Sigmoid colon (tissue), 7 donors: ENCODE measurements around the gene DDR1. TPM values are rescaled to one million over a fixed set of nuclear protein-coding genes. Genes with fewer than 3 reads are reported as not detected.
"Not testable (repeated sequence)": the region's sequence is repeated elsewhere in the genome, so short reads cannot be mapped to it uniquely, and the experiment has no call there.

ENCODE experiments used
- DNase-seq: peaks from one replicate; pipeline ENCODE4 v3.0.0-alpha.2; 2019
- H3K27ac ChIP-seq, 4 donors: fragments of 200-600 bp; sonication (generic); one replicate each; pipeline ENCODE4 v1.5.1; 2016 to 2019; ENCODE audit warnings: mild to moderate bottlenecking in 1 of 4
- H3K27me3 ChIP-seq, 3 donors: fragments of 200-600 bp; sonication (generic); one replicate each; pipeline ENCODE4 v1.5.1; 2019; ENCODE audit warnings: mild to moderate bottlenecking in 1 of 3
- H3K36me3 ChIP-seq, 4 donors: fragments of 200-600 bp; sonication (generic); one replicate each; pipeline ENCODE4 v1.5.1; 2016 to 2019
- H3K4me1 ChIP-seq, 4 donors: fragments of 200-600 bp; sonication (generic); one replicate each; pipeline ENCODE4 v1.5.1; 2017 to 2019
- H3K4me3 ChIP-seq, 4 donors: fragments of 200-600 bp; sonication (generic); one replicate each; pipeline ENCODE4 v1.5.1; 2017 to 2019; ENCODE audit warnings: mild to moderate bottlenecking in 2 of 4, moderate library complexity in 1 of 4
- H3K9me3 ChIP-seq, 4 donors: fragments of 200-600 bp in 3 of 4; sonication (generic) in 3 of 4; one replicate each; pipeline versions ENCODE4 v1.5.1 to v1.6.1; 2013 to 2019
- EP300 ChIP-seq, 4 donors: sonication (generic); formaldehyde crosslinking; IDR thresholded peaks; one replicate each; pipeline ENCODE4 v1.6.1; 2017; ENCODE audit warnings: antibody characterized with exemption in 4 of 4
- POLR2A ChIP-seq, 2 donors: fragments of 450-650 bp; IDR thresholded peaks; one replicate each; pipeline ENCODE4 v1.6.1; 2016; ENCODE audit warnings: antibody characterized with exemption in 2 of 2, mild to moderate bottlenecking in 2 of 2, moderate library complexity in 2 of 2
- POLR2AphosphoS5 ChIP-seq, 4 donors: sonication (generic); formaldehyde crosslinking; IDR thresholded peaks; one replicate each; pipeline ENCODE4 v1.6.1; 2017; ENCODE audit warnings: antibody characterized with exemption in 4 of 4
- WGBS, 2 donors: extraction: QIAGEN DNeasy Blood & Tissue Kit; methylation state at CpG; one replicate each; pipeline ENCODE4 v1.1.7; 2013; 5-methylcytosine and 5-hydroxymethylcytosine counted together
- intact Hi-C: fragments of 100-400 bp; cut with DNase I; formaldehyde crosslinking; loops from one replicate; pipeline ENCODE4 v1.15.1; 2023
- polyA plus RNA-seq, 3 donors: library from polyadenylated mRNA; stranded (reverse); fragments of 200-250 nt; gene quantifications; one replicate each; pipeline ENCODE4 v1.2.3, GENCODE V29; 2013
- total RNA-seq, 4 donors: library from RNA; depleted of rRNA; stranded (reverse); fragments of >200 nt; gene quantifications; one replicate each; pipeline ENCODE4 v1.1.0, GENCODE V29; 2016
- TF ChIP-seq, protein P1 (sequence below), 4 experiments: fragments of 450-650 bp in 3 of 4; fragments of 200-600 bp in 1 of 4; IDR thresholded peaks; one replicate each; pipeline ENCODE4 v1.5.1; 2016 to 2019; ENCODE audit warnings: antibody characterized with exemption in 4 of 4, mild to moderate bottlenecking in 3 of 4, moderate library complexity in 2 of 4
- donor health status: healthy with polysubstance abuse.
- donor health status: Bipolar disorder and iron deficiency.
- donor health status: healthy.

The DDR1 gene
- total and polyA plus RNA-seq, 7 donors, result 7.9 to 110 (median 25.2) TPM

DNA sequence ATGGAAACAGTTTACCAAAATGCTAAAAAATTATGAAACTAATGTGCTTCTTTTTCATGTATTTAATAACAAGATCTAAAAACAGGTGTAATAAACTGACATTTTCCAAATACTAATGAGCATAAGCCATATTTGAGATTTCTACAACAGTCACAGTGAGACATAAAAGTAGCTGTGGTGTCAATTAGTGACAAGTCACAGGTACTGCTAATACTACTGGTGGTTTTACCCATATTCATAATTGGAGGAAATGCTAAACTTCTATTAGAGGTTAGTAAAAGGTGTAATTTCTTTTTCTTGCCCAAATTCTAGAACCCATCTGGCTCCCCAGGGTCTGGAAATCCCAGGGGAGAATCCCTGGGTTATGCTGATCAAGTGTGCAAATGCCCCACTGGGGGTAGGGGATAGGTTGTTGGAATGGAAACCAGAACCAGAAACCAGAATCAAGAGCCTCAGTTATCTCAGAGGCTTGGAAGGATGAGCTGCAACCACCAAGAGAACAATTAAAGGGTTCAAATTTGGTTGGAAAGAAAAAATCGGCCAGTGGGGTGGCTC lies 16.6 kb downstream of the DDR1 start:
- no peak for DNase-seq
- TF ChIP-seq POLR2AphosphoS5 (IDR thresholded peaks at IDR 0.05) (no peak), POLR2A (IDR thresholded peaks at IDR 0.05) (no peak), EP300 (IDR thresholded peaks at IDR 0.05) (no peak)
- TF ChIP-seq, protein P1, sequence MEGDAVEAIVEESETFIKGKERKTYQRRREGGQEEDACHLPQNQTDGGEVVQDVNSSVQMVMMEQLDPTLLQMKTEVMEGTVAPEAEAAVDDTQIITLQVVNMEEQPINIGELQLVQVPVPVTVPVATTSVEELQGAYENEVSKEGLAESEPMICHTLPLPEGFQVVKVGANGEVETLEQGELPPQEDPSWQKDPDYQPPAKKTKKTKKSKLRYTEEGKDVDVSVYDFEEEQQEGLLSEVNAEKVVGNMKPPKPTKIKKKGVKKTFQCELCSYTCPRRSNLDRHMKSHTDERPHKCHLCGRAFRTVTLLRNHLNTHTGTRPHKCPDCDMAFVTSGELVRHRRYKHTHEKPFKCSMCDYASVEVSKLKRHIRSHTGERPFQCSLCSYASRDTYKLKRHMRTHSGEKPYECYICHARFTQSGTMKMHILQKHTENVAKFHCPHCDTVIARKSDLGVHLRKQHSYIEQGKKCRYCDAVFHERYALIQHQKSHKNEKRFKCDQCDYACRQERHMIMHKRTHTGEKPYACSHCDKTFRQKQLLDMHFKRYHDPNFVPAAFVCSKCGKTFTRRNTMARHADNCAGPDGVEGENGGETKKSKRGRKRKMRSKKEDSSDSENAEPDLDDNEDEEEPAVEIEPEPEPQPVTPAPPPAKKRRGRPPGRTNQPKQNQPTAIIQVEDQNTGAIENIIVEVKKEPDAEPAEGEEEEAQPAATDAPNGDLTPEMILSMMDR (IDR thresholded peaks at IDR 0.05), result no peak
- 79 to 81% methylated on average over 1 of the region's 1 CpG for WGBS, 2 donors

DNA sequence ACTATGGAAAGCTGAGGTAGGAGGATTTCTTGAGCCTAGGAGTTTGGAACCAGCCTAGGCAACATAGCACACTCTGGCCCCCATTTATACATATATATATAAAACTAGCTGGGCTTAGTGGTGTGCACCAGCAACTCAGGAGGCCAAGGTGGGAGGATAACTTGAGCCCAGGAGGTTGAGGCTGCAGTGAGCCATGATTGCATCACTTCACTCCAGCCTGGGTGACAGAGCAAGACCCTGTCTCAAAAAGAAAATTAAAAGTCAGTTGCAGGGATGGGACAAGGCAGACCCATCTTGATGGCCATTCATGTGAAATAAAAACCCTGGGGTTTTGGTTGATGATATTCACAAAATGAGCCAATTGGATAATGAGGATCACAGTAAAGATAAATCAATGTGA lies 17.1 kb downstream of the DDR1 start:
- Histone ChIP-seq H3K36me3 (peaks cover 19 to 36% (median 24%) of the 10 kb centered on the region in 4 donors), H3K27me3 (no peaks in the 10 kb centered on the region), H3K4me3 (no peak overlapping the region), H3K27ac (no peak overlapping the region), H3K4me1 (no peaks in the 10 kb centered on the region), H3K9me3 (no peaks in the 10 kb centered on the region)
- intact Hi-C loops, result no loop called here
- no peak for DNase-seq
- TF ChIP-seq POLR2AphosphoS5 (IDR thresholded peaks at IDR 0.05), result no peak

More for the DNA sequence above, 16.6 kb downstream of the DDR1 start:
- Histone ChIP-seq H3K36me3 (peaks cover 19 to 40% (median 26%) of the 10 kb centered on the region in 4 donors), H3K4me3 (no peak overlapping the region), H3K27ac (no peak overlapping the region), H3K9me3 (no peaks in the 10 kb centered on the region), H3K4me1 (no peaks in the 10 kb centered on the region), H3K27me3 (no peaks in the 10 kb centered on the region)
- intact Hi-C loops, result no loop called here

DNA sequence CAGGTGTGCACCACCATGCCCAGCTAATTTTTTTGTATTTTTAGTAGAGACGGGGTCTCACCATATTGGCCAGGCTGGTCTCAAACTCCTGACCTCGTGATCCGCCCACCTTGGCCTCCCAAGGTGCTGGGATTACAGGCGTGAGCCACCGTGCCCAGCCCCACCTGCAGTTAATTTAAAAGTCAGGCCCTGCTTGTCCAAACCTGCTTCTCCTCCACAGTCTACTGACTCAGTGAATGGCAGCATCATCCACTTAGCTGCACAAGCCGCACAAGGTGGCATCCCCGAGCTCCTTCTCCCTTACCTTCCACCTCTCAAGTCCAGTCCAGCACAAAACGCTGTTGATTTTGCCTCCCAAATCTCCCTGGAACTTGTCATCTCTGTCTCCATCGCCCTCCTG lies 17.9 kb downstream of the DDR1 start:
- peaks cover 17 to 28% (median 20%) of the 10 kb centered on the region in 4 donors for H3K36me3 ChIP-seq
- 72 to 85% methylated on average over 9 of the region's 9 CpGs for WGBS, 2 donors
- H3K27ac ChIP-seq, H3K9me3 ChIP-seq, H3K4me3 ChIP-seq, intact Hi-C loops, H3K4me1 ChIP-seq, DNase-seq, H3K27me3 ChIP-seq: not testable (repeated sequence)

DNA sequence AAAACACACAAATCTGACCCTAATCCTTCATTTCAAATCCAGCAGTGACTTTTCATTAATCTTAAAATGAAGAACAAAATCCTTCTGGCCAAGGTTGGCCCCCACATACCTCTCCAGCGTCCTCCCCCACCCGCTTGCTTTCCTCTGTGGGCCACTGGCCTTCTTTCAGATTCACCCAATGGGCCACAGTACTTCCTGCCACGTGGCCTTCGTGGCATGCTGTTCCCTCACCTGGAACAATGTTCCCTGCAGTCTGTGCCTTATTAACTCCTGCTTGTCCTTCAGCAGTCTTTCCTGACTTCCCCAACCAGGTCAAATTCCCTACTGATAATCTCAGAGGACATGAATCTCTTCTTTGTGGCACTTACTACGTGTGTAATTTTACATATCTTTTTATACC lies 18.4 kb downstream of the DDR1 start:
- peaks cover 12 to 23% (median 16%) of the 10 kb centered on the region in 4 donors for H3K36me3 ChIP-seq
- TF ChIP-seq POLR2AphosphoS5 (IDR thresholded peaks at IDR 0.05) (no peak), POLR2A (IDR thresholded peaks at IDR 0.05) (no peak), EP300 (IDR thresholded peaks at IDR 0.05) (no peak)
- TF ChIP-seq, protein P1 (IDR thresholded peaks at IDR 0.05), result no peak
- no peaks in the 10 kb centered on the region for H3K27me3 ChIP-seq
- H3K4me1 ChIP-seq, result peaks cover 0 to 4% (median 2%) of the 10 kb centered on the region in 4 donors
- WGBS, 2 donors, result 30 to 40% methylated on average over 5 of the region's 5 CpGs
- H3K9me3 ChIP-seq, result no peaks in the 10 kb centered on the region
- no peak for DNase-seq
- intact Hi-C loops, result no loop called here
- no peak overlapping the region for H3K4me3 ChIP-seq
- H3K27ac ChIP-seq, result no peak overlapping the region

DNA sequence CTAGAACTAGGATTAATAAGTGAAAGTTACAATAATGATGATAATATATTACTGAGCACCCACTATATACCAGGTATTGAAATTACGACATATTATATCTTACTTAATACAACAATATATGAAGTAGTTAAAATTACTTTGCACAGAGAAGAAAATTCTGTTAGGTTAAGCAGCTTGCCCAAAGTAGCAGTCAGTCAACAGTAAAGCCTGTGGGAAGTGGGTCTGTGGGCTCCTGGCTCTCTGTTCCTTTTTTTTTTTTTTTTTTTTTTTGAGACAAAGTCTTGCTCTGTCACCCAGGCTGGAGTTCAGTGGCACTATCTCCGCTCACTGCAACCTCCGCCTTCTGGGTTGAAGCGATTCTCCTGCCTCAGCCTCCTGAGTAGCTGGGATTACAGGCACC lies 18.9 kb downstream of the DDR1 start:
- 84 to 91% methylated on average over 4 of the region's 4 CpGs for WGBS, 2 donors
- DNase-seq, result no peak
- H3K4me1 ChIP-seq, result peaks cover 0 to 4% (median 2%) of the 10 kb centered on the region in 4 donors
- H3K36me3 ChIP-seq, result peaks cover 6 to 18% (median 13%) of the 10 kb centered on the region in 4 donors
- H3K27ac ChIP-seq, result no peak overlapping the region
- intact Hi-C loops, result no loop called here
- H3K27me3 ChIP-seq, result no peaks in the 10 kb centered on the region
- TF ChIP-seq POLR2AphosphoS5 (IDR thresholded peaks at IDR 0.05) (no peak), EP300 (IDR thresholded peaks at IDR 0.05) (no peak), POLR2A (IDR thresholded peaks at IDR 0.05) (no peak)
- TF ChIP-seq, protein P1 (IDR thresholded peaks at IDR 0.05), result no peak
- H3K9me3 ChIP-seq, result no peaks in the 10 kb centered on the region
- H3K4me3 ChIP-seq, result no peak overlapping the region

DNA sequence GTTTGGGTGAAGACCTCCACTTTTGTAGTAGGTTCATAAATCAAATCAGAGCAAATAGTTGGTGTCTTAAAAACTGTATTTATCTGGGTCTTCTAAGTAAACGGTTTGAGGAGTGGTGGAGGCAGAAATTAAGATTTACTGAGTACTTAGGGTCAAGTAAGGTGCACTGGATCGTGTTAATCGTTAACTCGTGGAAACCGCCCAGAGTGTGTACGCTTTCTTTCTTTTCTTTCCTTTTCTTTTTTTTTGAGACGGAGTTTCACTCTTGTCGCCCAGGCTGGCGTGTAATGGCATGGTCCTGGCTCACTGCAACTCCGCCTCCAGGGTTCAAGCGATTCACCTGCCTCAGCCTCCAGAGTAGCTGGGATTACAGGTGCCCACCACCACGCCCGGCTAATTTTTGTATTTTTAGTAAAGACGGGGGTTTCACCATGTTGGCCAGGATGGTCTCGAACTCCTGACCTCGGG lies 23.0 kb downstream of the DDR1 start:
- H3K27me3 ChIP-seq, DNase-seq, intact Hi-C loops, H3K9me3 ChIP-seq: not testable (repeated sequence)
- 12 to 48% methylated on average over 16 of the region's 16 CpGs for WGBS, 2 donors
- Histone ChIP-seq H3K4me3 (peak overlapping the region; percentile 30 to 85 (median 80)), H3K36me3 (peaks cover 7 to 31% (median 14%) of the 10 kb centered on the region in 4 donors), H3K27ac (peak overlapping the region in 3 of 4 donors; percentile 52 to 63 (median 61)), H3K4me1 (peaks cover 0 to 15% (median 12%) of the 10 kb centered on the region in 4 donors)
